GM23338 (cell line): ENCODE results near the gene STEEP1. TPM values are rescaled to one million over a fixed set of nuclear protein-coding genes. Genes with fewer than 3 reads are reported as not detected.

ENCODE experiments used
- ATAC-seq: fragments of 200-7000 bp; cut with Tn5 transposase; 3 replicates; pipeline ENCODE4 v1.9.1; 2020
- DNase-seq: peaks from one replicate; pipeline ENCODE4 v3.0.0-alpha.2; 2015; ENCODE audit warnings: low spot score
- H2AFZ ChIP-seq: fragments of 200-600 bp; sonication (generic); 2 replicates; pipeline ENCODE4 v1.8.0; 2016; ENCODE audit warnings: antibody characterized with exemption, mild to moderate bottlenecking, moderate library complexity
- H3F3A ChIP-seq: fragments of 200-600 bp; sonication (generic); replicated peaks from 2 replicates; pipeline ENCODE4 v1.8.0; 2017; ENCODE audit warnings: antibody characterized with exemption, mixed run types, low read depth
- H3K27ac ChIP-seq: fragments of 200-600 bp; sonication (generic); 2 replicates; pipeline ENCODE4 v1.6.1; 2016; ENCODE audit warnings: low read depth
- H3K27me3 ChIP-seq: fragments of 200-600 bp; sonication (generic); 2 replicates; pipeline ENCODE4 v1.8.0; 2016; ENCODE audit warnings: mild to moderate bottlenecking, mixed run types, moderate library complexity; ENCODE audit not compliant: insufficient read depth
- H3K36me3 ChIP-seq: fragments of 200-600 bp; sonication (generic); 2 replicates; pipeline ENCODE4 v1.8.0; 2016; ENCODE audit warnings: mild to moderate bottlenecking; ENCODE audit not compliant: insufficient read depth
- H3K4me1 ChIP-seq: fragments of 200-600 bp; sonication (generic); 2 replicates; pipeline ENCODE4 v1.8.0; 2016; ENCODE audit warnings: mild to moderate bottlenecking, moderate library complexity; ENCODE audit not compliant: insufficient read depth
- H3K4me2 ChIP-seq: fragments of 200-600 bp; sonication (generic); 2 replicates; pipeline ENCODE4 v1.7.1; 2017; ENCODE audit warnings: mixed run types
- H3K4me3 ChIP-seq: fragments of 200-600 bp; sonication (generic); 2 replicates; pipeline ENCODE4 v1.6.1; 2016; ENCODE audit warnings: mixed run types
- H3K79me2 ChIP-seq: fragments of 200-600 bp; sonication (generic); replicated peaks from 2 replicates; pipeline ENCODE4 v1.8.0; 2017; ENCODE audit warnings: mild to moderate bottlenecking; ENCODE audit not compliant: insufficient read depth
- H3K9me2 ChIP-seq: fragments of 200-600 bp; sonication (generic); 2 replicates; pipeline ENCODE4 v1.8.0; 2017; ENCODE audit not compliant: insufficient read depth
- H4K20me1 ChIP-seq: fragments of 200-600 bp; sonication (generic); replicated peaks from 2 replicates; pipeline ENCODE4 v1.8.0; 2017; ENCODE audit warnings: mild to moderate bottlenecking; ENCODE audit not compliant: insufficient read depth
- H3K27ac Mint-ChIP-seq: 2 replicates; pipeline ENCODE4 v1.8.0; 2020; ENCODE audit warnings: inconsistent platforms, mild to moderate bottlenecking, moderate library complexity, mixed read lengths
- H3K27me3 Mint-ChIP-seq: 3 replicates; pipeline ENCODE4 v1.8.0; 2022; ENCODE audit warnings: low read depth, mild to moderate bottlenecking, moderate library complexity, mixed read lengths, inconsistent platforms; ENCODE audit not compliant: insufficient read depth, poor library complexity
- H3K36me3 Mint-ChIP-seq: 3 replicates; pipeline ENCODE4 v1.8.0; 2021; ENCODE audit warnings: low read depth, mild to moderate bottlenecking, inconsistent platforms, moderate library complexity, mixed read lengths
- H3K4me1 Mint-ChIP-seq: 3 replicates; pipeline ENCODE4 v1.8.0; 2020; ENCODE audit warnings: mild to moderate bottlenecking, inconsistent platforms, mixed read lengths
- H3K4me3 Mint-ChIP-seq: 3 replicates; pipeline ENCODE4 v1.8.0; 2021; ENCODE audit warnings: moderate library complexity, mild to moderate bottlenecking, inconsistent platforms, mixed read lengths
- H3K9me3 Mint-ChIP-seq: 3 replicates; pipeline ENCODE4 v1.8.0; 2020; ENCODE audit warnings: moderate library complexity, mild to moderate bottlenecking, inconsistent platforms, mixed read lengths
- EZH2phosphoT487 ChIP-seq: fragments of 200-600 bp; sonication (generic); IDR thresholded peaks from one replicate; pipeline ENCODE4 v1.8.1; 2018; ENCODE audit warnings: antibody characterized with exemption; ENCODE audit not compliant: unreplicated experiment
- JUNB ChIP-seq: IDR thresholded peaks from one replicate; pipeline ENCODE4 v1.6.1; 2016; ENCODE audit warnings: antibody characterized with exemption; ENCODE audit not compliant: unreplicated experiment
- NANOG ChIP-seq: IDR thresholded peaks from 2 replicates; pipeline ENCODE4 v1.6.1; 2016; ENCODE audit warnings: antibody characterized with exemption, borderline replicate concordance
- POLR2AphosphoS5 ChIP-seq: IDR thresholded peaks from 2 replicates; pipeline ENCODE4 v1.6.1; 2016; ENCODE audit warnings: antibody characterized with exemption, low read depth
- STAT1 ChIP-seq: IDR thresholded peaks from one replicate; pipeline ENCODE4 v1.6.1; 2016; ENCODE audit warnings: antibody characterized with exemption; ENCODE audit not compliant: unreplicated experiment
- ZNF331 ChIP-seq: fragments of 250-450 bp; sonication (Bioruptor Pico); IDR thresholded peaks from 2 replicates; pipeline ENCODE4 v1.5.0; 2020; ENCODE audit warnings: low read depth, mild to moderate bottlenecking, moderate library complexity
- polyA plus RNA-seq: library from polyadenylated mRNA; unstranded; fragments of >200 nt; fragmentation: Nextera tagmentation; extraction: Ambion mirVana; gene quantifications from 2 replicates; pipeline ENCODE4 v1.2.1, GENCODE V29; 2016
- total RNA-seq: library from RNA; depleted of rRNA; stranded (reverse); fragments of >200 nt; shearing (Covaris generic); gene quantifications from 2 replicates; pipeline ENCODE4 v1.2.3, GENCODE V29; 2014
- TF ChIP-seq, protein P1 (sequence below), 2 experiments: fragments of 200-600 bp in 1 of 2; sonication (generic) in 1 of 2; conservative IDR thresholded peaks; 2 replicates each; pipeline versions ENCODE4 v1.5.1 to v1.6.1; 2016 to 2017; ENCODE audit warnings: antibody characterized with exemption in 2 of 2, low read depth in 2 of 2, mild to moderate bottlenecking in 2 of 2, moderate library complexity in 1 of 2
- TF ChIP-seq, protein P2 (sequence below): fragments of 250-450 bp; sonication (Bioruptor Pico); IDR thresholded peaks from 2 replicates; pipeline ENCODE4 v1.5.0; 2020; ENCODE audit warnings: mild to moderate bottlenecking, moderate library complexity
- TF ChIP-seq, protein P3 (sequence below): IDR thresholded peaks from one replicate; pipeline ENCODE4 v1.6.1; 2018; ENCODE audit warnings: antibody characterized with exemption; ENCODE audit not compliant: unreplicated experiment

The STEEP1 gene
- total and polyA plus RNA-seq, 2 experiments from 2014 or later = 16.6 to 42.3 TPM

DNA sequence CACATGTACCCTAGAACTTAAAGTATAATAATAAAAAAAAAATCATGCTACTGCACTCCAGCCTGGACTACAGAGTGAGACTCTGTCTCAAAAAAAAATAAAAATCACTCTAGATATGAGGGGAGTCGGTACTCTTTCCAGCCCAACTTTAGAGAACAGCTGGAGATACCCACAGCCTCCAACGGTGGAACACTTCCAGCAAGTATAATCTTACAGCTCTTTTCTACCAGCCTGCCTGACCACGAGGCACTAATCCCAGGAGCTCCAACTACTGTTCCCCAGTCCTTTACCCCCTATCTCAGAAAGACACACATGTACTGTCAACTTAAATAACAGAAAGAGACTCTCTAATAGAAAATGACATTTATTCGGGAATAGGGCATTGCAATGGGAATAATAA lies 46.8 kb downstream of the STEEP1 start:
- DNase-seq (no peak), ATAC-seq (no peak)
- Mint-ChIP-seq H3K27me3 (peaks cover 2% of the 10 kb centered on the region), H3K4me1 (peaks cover 4% of the 10 kb centered on the region; the same call in 2 of the 3 replicates), H3K9me3 (no peaks in the 10 kb centered on the region), H3K27ac (no peak overlapping the region), H3K36me3 (no peaks in the 10 kb centered on the region), H3K4me3 (no peak overlapping the region)
- Histone ChIP-seq H3K4me2 (no peak overlapping the region), H3K27ac (no peak overlapping the region), H3F3A (no peaks in the 10 kb centered on the region), H3K4me1 (no peaks in the 10 kb centered on the region), H3K9me2 (no peaks in the 10 kb centered on the region), H4K20me1 (no peaks in the 10 kb centered on the region), H2AFZ (no peak overlapping the region), H3K36me3 (no peaks in the 10 kb centered on the region), H3K4me3 (no peak overlapping the region), H3K27me3 (no peaks in the 10 kb centered on the region), H3K79me2 (no peaks in the 10 kb centered on the region)
- TF ChIP-seq POLR2AphosphoS5 (no peak), JUNB (no peak), ZNF331 (CRISPR knock-in tag) (no peak), NANOG (no peak), STAT1 (no peak), EZH2phosphoT487 (no peak)
- TF ChIP-seq, protein P1, sequence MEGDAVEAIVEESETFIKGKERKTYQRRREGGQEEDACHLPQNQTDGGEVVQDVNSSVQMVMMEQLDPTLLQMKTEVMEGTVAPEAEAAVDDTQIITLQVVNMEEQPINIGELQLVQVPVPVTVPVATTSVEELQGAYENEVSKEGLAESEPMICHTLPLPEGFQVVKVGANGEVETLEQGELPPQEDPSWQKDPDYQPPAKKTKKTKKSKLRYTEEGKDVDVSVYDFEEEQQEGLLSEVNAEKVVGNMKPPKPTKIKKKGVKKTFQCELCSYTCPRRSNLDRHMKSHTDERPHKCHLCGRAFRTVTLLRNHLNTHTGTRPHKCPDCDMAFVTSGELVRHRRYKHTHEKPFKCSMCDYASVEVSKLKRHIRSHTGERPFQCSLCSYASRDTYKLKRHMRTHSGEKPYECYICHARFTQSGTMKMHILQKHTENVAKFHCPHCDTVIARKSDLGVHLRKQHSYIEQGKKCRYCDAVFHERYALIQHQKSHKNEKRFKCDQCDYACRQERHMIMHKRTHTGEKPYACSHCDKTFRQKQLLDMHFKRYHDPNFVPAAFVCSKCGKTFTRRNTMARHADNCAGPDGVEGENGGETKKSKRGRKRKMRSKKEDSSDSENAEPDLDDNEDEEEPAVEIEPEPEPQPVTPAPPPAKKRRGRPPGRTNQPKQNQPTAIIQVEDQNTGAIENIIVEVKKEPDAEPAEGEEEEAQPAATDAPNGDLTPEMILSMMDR (conservative IDR thresholded peaks at IDR 0.05; ENCODE audit: low read depth in 2 of 2) = no peak
- TF ChIP-seq, protein P2, sequence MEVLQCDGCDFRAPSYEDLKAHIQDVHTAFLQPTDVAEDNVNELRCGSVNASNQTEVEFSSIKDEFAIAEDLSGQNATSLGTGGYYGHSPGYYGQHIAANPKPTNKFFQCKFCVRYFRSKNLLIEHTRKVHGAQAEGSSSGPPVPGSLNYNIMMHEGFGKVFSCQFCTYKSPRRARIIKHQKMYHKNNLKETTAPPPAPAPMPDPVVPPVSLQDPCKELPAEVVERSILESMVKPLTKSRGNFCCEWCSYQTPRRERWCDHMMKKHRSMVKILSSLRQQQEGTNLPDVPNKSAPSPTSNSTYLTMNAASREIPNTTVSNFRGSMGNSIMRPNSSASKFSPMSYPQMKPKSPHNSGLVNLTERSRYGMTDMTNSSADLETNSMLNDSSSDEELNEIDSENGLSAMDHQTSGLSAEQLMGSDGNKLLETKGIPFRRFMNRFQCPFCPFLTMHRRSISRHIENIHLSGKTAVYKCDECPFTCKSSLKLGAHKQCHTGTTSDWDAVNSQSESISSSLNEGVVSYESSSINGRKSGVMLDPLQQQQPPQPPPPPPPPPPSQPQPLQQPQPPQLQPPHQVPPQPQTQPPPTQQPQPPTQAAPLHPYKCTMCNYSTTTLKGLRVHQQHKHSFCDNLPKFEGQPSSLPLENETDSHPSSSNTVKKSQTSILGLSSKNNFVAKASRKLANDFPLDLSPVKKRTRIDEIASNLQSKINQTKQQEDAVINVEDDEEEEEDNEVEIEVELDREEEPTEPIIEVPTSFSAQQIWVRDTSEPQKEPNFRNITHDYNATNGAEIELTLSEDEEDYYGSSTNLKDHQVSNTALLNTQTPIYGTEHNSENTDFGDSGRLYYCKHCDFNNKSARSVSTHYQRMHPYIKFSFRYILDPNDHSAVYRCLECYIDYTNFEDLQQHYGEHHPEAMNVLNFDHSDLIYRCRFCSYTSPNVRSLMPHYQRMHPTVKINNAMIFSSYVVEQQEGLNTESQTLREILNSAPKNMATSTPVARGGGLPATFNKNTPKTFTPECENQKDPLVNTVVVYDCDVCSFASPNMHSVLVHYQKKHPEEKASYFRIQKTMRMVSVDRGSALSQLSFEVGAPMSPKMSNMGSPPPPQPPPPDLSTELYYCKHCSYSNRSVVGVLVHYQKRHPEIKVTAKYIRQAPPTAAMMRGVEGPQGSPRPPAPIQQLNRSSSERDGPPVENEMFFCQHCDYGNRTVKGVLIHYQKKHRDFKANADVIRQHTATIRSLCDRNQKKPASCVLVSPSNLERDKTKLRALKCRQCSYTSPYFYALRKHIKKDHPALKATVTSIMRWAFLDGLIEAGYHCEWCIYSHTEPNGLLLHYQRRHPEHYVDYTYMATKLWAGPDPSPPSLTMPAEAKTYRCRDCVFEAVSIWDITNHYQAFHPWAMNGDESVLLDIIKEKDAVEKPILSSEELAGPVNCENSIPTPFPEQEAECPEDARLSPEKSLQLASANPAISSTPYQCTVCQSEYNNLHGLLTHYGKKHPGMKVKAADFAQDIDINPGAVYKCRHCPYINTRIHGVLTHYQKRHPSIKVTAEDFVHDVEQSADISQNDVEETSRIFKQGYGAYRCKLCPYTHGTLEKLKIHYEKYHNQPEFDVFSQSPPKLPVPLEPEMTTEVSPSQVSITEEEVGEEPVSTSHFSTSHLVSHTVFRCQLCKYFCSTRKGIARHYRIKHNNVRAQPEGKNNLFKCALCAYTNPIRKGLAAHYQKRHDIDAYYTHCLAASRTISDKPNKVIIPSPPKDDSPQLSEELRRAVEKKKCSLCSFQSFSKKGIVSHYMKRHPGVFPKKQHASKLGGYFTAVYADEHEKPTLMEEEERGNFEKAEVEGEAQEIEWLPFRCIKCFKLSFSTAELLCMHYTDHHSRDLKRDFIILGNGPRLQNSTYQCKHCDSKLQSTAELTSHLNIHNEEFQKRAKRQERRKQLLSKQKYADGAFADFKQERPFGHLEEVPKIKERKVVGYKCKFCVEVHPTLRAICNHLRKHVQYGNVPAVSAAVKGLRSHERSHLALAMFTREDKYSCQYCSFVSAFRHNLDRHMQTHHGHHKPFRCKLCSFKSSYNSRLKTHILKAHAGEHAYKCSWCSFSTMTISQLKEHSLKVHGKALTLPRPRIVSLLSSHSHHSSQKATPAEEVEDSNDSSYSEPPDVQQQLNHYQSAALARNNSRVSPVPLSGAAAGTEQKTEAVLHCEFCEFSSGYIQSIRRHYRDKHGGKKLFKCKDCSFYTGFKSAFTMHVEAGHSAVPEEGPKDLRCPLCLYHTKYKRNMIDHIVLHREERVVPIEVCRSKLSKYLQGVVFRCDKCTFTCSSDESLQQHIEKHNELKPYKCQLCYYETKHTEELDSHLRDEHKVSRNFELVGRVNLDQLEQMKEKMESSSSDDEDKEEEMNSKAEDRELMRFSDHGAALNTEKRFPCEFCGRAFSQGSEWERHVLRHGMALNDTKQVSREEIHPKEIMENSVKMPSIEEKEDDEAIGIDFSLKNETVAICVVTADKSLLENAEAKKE = no peak
- TF ChIP-seq, protein P3, sequence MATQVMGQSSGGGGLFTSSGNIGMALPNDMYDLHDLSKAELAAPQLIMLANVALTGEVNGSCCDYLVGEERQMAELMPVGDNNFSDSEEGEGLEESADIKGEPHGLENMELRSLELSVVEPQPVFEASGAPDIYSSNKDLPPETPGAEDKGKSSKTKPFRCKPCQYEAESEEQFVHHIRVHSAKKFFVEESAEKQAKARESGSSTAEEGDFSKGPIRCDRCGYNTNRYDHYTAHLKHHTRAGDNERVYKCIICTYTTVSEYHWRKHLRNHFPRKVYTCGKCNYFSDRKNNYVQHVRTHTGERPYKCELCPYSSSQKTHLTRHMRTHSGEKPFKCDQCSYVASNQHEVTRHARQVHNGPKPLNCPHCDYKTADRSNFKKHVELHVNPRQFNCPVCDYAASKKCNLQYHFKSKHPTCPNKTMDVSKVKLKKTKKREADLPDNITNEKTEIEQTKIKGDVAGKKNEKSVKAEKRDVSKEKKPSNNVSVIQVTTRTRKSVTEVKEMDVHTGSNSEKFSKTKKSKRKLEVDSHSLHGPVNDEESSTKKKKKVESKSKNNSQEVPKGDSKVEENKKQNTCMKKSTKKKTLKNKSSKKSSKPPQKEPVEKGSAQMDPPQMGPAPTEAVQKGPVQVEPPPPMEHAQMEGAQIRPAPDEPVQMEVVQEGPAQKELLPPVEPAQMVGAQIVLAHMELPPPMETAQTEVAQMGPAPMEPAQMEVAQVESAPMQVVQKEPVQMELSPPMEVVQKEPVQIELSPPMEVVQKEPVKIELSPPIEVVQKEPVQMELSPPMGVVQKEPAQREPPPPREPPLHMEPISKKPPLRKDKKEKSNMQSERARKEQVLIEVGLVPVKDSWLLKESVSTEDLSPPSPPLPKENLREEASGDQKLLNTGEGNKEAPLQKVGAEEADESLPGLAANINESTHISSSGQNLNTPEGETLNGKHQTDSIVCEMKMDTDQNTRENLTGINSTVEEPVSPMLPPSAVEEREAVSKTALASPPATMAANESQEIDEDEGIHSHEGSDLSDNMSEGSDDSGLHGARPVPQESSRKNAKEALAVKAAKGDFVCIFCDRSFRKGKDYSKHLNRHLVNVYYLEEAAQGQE = no peak
